GM12878 (cell line): ENCODE data around the gene SMIM43. TPM values are rescaled to one million over a fixed set of nuclear protein-coding genes. Genes with fewer than 3 reads are reported as not detected.
A peak's percentile ranks its signal among the peaks of the same experiment; 100 is the strongest.

ENCODE experiments used
- CHD4 ChIP-seq: fragments of 200-600 bp; sonication (generic); IDR thresholded peaks from 2 replicates; pipeline ENCODE4 v1.6.1; 2016; ENCODE audit warnings: mild to moderate bottlenecking
- E2F8 ChIP-seq: fragments of 450-650 bp; IDR thresholded peaks from 2 replicates; pipeline ENCODE4 v1.6.1; 2018; ENCODE audit warnings: mild to moderate bottlenecking, low read depth, moderate library complexity; ENCODE audit not compliant: partially characterized antibody
- IRF3 ChIP-seq: fragments of 450-650 bp; IDR thresholded peaks from 2 replicates; pipeline ENCODE4 v1.6.1; 2014; ENCODE audit warnings: mild to moderate bottlenecking
- KAT2A ChIP-seq: conservative IDR thresholded peaks from 2 replicates; pipeline ENCODE4 v1.6.1; 2011; ENCODE audit warnings: low read depth, low read length; ENCODE audit not compliant: control insufficient read depth
- NFYB ChIP-seq: IDR thresholded peaks from 2 replicates; pipeline ENCODE4 v1.6.1; 2011; ENCODE audit warnings: low read depth, mild to moderate bottlenecking, low read length, improper control_type of control experiment, moderate library complexity; ENCODE audit not compliant: insufficient read depth
- NRF1 ChIP-seq: conservative IDR thresholded peaks from 2 replicates; pipeline ENCODE4 v1.6.1; 2011; ENCODE audit warnings: mild to moderate bottlenecking, low read depth, low read length, improper control_type of control experiment
- SUZ12 ChIP-seq: fragments of 200-600 bp; sonication (generic); IDR thresholded peaks from one replicate; pipeline ENCODE4 v1.6.1; 2018; ENCODE audit warnings: antibody characterized with exemption, mild to moderate bottlenecking; ENCODE audit not compliant: unreplicated experiment
- TAF1 ChIP-seq: IDR thresholded peaks from 2 replicates; pipeline ENCODE4 v1.6.1; 2011; ENCODE audit warnings: mild to moderate bottlenecking, low read depth, low read length, borderline replicate concordance
- YY1 ChIP-seq: IDR thresholded peaks from 2 replicates; pipeline ENCODE4 v1.6.1; 2011; ENCODE audit warnings: low read depth, mild to moderate bottlenecking, low read length
- ZBTB11 ChIP-seq: fragments of 450-650 bp; formaldehyde crosslinking; IDR thresholded peaks from 2 replicates; pipeline ENCODE4 v1.5.0; 2022; ENCODE audit warnings: mild to moderate bottlenecking, missing genetic modification characterization
- ZNF24 ChIP-seq: fragments of 450-650 bp; IDR thresholded peaks from 2 replicates; pipeline ENCODE4 v1.6.1; 2017; ENCODE audit warnings: antibody characterized with exemption, mild to moderate bottlenecking
- polyA plus RNA-seq, 11 experiments: library from polyadenylated mRNA; depleted of rRNA in 4 of 11; unstranded in 6 of 11; stranded (reverse) in 5 of 11; fragments of >200 nt; fragmentation: Nextera tagmentation in 4 of 11; fragmentation: Illumina TruSeq in 1 of 11; extraction: Ambion mirVana in 4 of 11; extraction: Trizol in 1 of 11; gene quantifications; 1 replicate in 1 of 11; 2 replicates in 10 of 11; pipeline versions ENCODE4 v1.2.1 to v1.2.3, GENCODE V29; 2011 to 2016; ENCODE audit warnings: inconsistent platforms in 2 of 11, missing spikeins in 2 of 11, low read depth in 1 of 11
- total RNA-seq, 4 experiments: library from RNA; depleted of rRNA in 3 of 4; stranded (reverse); fragments of >200 nt in 3 of 4; fragmentation: Illumina TruSeq in 1 of 4; extraction: Trizol in 1 of 4; gene quantifications; 2 replicates each; pipeline versions ENCODE4 v1.2.1 to v1.2.3, GENCODE V29; 2013 to 2021
- TF ChIP-seq, protein P1 (sequence below): IDR thresholded peaks from 2 replicates; pipeline ENCODE4 v1.6.1; 2012; ENCODE audit warnings: low read depth, low read length, improper control_type of control experiment
- TF ChIP-seq, protein P2 (sequence below): IDR thresholded peaks from 2 replicates; pipeline ENCODE4 v1.6.1; 2011; ENCODE audit warnings: low read depth, low read length, improper control_type of control experiment, borderline replicate concordance
- TF ChIP-seq, protein P3 (sequence below): IDR thresholded peaks from 2 replicates; pipeline ENCODE4 v1.6.1; 2012; ENCODE audit warnings: low read length, inconsistent platforms

The SMIM43 gene
- total and polyA plus RNA-seq, 10 of the 15 experiments (the other 5 are each of a cell fraction or from before 2014, with no cell fraction given): 0.12 TPM; not detected in 9

DNA sequence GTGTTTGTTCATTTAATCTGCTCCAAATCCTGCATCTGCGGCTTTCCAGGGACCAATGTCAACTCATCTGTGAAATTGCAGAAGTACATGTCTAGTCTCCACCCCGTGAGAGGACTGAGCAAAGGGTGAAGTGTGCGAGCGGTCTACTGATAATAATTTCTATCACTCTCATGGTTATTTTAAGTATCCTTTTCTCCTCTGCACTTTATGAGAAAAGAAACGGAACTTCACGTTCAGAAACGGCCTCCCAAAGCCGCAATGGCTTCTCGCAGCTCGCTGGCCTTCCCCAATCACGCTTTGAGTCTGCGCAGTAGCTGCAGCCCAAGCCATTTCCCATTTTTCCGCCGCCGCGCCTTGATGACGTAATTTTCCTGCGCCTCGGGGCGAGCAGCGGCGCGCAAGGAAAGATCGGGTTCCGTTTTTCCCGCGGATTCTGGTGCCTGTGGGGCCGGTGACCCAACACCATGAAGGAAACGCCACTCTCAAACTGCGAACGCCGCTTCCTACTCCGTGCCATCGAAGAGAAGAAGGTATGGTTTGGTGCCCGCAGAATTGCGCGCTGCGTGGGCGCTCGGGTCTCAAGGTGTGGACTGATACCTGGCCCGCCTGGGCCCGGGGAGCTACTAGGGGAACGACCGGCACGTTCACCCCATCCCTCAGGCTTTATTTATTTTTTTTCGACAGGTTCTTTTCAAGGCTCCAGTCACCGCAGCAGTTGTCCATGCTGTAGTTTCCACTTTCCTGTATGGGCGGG lies 36.2 kb upstream of the SMIM43 start, which contains the start of gene EXOSC9 (continued):
- no peak for TF ChIP-seq CHD4
- TF ChIP-seq, protein P1, sequence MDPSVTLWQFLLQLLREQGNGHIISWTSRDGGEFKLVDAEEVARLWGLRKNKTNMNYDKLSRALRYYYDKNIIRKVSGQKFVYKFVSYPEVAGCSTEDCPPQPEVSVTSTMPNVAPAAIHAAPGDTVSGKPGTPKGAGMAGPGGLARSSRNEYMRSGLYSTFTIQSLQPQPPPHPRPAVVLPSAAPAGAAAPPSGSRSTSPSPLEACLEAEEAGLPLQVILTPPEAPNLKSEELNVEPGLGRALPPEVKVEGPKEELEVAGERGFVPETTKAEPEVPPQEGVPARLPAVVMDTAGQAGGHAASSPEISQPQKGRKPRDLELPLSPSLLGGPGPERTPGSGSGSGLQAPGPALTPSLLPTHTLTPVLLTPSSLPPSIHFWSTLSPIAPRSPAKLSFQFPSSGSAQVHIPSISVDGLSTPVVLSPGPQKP: peak; percentile 44; the same call in 1 of the 2 replicates
- no peak for TF ChIP-seq SUZ12
- TF ChIP-seq NFYB: no peak
- TF ChIP-seq NRF1: peak; percentile 40
- TF ChIP-seq ZNF24: peak; percentile 8; the same call in 1 of the 2 replicates
- TF ChIP-seq, protein P2, sequence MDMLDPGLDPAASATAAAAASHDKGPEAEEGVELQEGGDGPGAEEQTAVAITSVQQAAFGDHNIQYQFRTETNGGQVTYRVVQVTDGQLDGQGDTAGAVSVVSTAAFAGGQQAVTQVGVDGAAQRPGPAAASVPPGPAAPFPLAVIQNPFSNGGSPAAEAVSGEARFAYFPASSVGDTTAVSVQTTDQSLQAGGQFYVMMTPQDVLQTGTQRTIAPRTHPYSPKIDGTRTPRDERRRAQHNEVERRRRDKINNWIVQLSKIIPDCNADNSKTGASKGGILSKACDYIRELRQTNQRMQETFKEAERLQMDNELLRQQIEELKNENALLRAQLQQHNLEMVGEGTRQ: no peak
- TF ChIP-seq KAT2A: no peak
- TF ChIP-seq TAF1: peak; percentile 73
- TF ChIP-seq ZBTB11 (CRISPR knock-in tag): no peak
- no peak for TF ChIP-seq IRF3
- TF ChIP-seq YY1: peak; percentile 94
- TF ChIP-seq, protein P3, sequence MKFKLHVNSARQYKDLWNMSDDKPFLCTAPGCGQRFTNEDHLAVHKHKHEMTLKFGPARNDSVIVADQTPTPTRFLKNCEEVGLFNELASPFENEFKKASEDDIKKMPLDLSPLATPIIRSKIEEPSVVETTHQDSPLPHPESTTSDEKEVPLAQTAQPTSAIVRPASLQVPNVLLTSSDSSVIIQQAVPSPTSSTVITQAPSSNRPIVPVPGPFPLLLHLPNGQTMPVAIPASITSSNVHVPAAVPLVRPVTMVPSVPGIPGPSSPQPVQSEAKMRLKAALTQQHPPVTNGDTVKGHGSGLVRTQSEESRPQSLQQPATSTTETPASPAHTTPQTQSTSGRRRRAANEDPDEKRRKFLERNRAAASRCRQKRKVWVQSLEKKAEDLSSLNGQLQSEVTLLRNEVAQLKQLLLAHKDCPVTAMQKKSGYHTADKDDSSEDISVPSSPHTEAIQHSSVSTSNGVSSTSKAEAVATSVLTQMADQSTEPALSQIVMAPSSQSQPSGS: peak; percentile 48; the same call in 1 of the 2 replicates
- TF ChIP-seq E2F8: peak; percentile 94
